AG09319 (cell line): ENCODE results near the gene ARHGAP23.

Source experiments
- DNase-seq: peaks from one replicate; pipeline ENCODE4 v3.0.0-alpha.2; 2010; ENCODE audit warnings: low read depth; ENCODE audit errors: extremely low read depth
- CTCF ChIP-seq: IDR thresholded peaks from 2 replicates; pipeline ENCODE4 v1.5.1; 2011; ENCODE audit warnings: low read depth, mild to moderate bottlenecking, inconsistent platforms, low read length, moderate library complexity

ARHGAP23 gene

GRCh38 chr17:38554430-38555350, 126.4 kb downstream of the ARHGAP23 start:
- TF ChIP-seq CTCF: no peak
- no peak for DNase-seq

GRCh38 chr17:38556239-38556638, 128.0 kb downstream of the ARHGAP23 start:
- DNase-seq: no peak
- no peak for TF ChIP-seq CTCF

GRCh38 chr17:38557396-38557795, 129.1 kb downstream of the ARHGAP23 start:
- no peak for TF ChIP-seq CTCF
- DNase-seq: no peak

- DNase-seq: peak; percentile 73
- peak; percentile 92 for TF ChIP-seq CTCF
Observed at GRCh38 chr17:38557836-38558727, 129.8 kb downstream of the ARHGAP23 start.

- no peak for DNase-seq
- no peak for TF ChIP-seq CTCF
Observed at GRCh38 chr17:38558728-38559050, 130.4 kb downstream of the ARHGAP23 start.

- no peak for TF ChIP-seq CTCF
- no peak for DNase-seq
Observed at GRCh38 chr17:38559051-38559879, 131.0 kb downstream of the ARHGAP23 start.
